Large intestine (tissue), 12 donors: Measurements from ENCODE around the gene ERAL1. TPM values are rescaled to one million over a fixed set of nuclear protein-coding genes. Genes with fewer than 3 reads are reported as not detected.

Experiments used
- DNase-seq, 2 donors: peaks; one replicate each; pipeline versions ENCODE4 v3.0.0 to v3.0.0-alpha.2; 2013
- H3K27ac ChIP-seq: one replicate; pipeline ENCODE4 v1.5.1; 2013; ENCODE audit warnings: low read length
- H3K27me3 ChIP-seq: 2 replicates; pipeline ENCODE4 v1.6.1; 2013; ENCODE audit warnings: low read length; ENCODE audit not compliant: control insufficient read depth, insufficient read depth
- H3K36me3 ChIP-seq: 2 replicates; pipeline ENCODE4 v1.6.1; 2013; ENCODE audit warnings: low read length; ENCODE audit not compliant: control insufficient read depth, insufficient read depth
- H3K4me1 ChIP-seq: one replicate; pipeline ENCODE4 v1.6.1; 2013; ENCODE audit warnings: low read length; ENCODE audit not compliant: control insufficient read depth, insufficient read depth
- H3K4me3 ChIP-seq: one replicate; pipeline ENCODE4 v1.5.1; 2013; ENCODE audit warnings: low read length
- H3K9me3 ChIP-seq: one replicate; pipeline ENCODE4 v1.6.1; 2013; ENCODE audit warnings: mild to moderate bottlenecking, low read depth, low read length, moderate library complexity; ENCODE audit not compliant: control insufficient read depth
- WGBS: methylation state at CpG from one replicate; pipeline ENCODE4 v1.1.5; 2013; ENCODE audit warnings: low lambda C conversion rate; ENCODE audit not compliant: insufficient coverage; 5-methylcytosine and 5-hydroxymethylcytosine counted together
- long read RNA-seq, 11 donors: transcript quantifications; one replicate each; lab custom pipeline, GENCODE V29; 2026
- polyA plus RNA-seq: library from polyadenylated mRNA; unstranded; fragments of 120-200 nt; gene quantifications from one replicate; pipeline ENCODE4 v1.2.1, GENCODE V29; 2013

Gene ERAL1
- polyA plus RNA-seq, result 54.2 TPM
- long read RNA-seq, donor 1, transcript ERAL1-201 (10 exons, 1,925 nt), result major isoform, 6 of 6 reads
- long read RNA-seq, donor 1, partial matches to known transcripts, result 0 of 6 reads
- long read RNA-seq, donor 1, other reads (novel, unspliced or antisense), result 0 of 6 reads
- long read RNA-seq, donor 2, transcript ERAL1-201 (10 exons, 1,925 nt), result major isoform, 21 of 29 reads
- long read RNA-seq, donor 2, partial matches to known transcripts, result 6 of 29 reads
- long read RNA-seq, donor 2, other reads (novel, unspliced or antisense), result 0 of 29 reads
- long read RNA-seq, donor 3, result 0 reads
- long read RNA-seq, donor 4, partial matches to known transcripts, result 0 of 1 reads
- long read RNA-seq, donor 4, other reads (novel, unspliced or antisense), result 0 of 1 reads
- long read RNA-seq, donor 5, transcript ERAL1-201 (10 exons, 1,925 nt), result major isoform, 7 of 7 reads
- long read RNA-seq, donor 5, partial matches to known transcripts, result 0 of 7 reads
- long read RNA-seq, donor 5, other reads (novel, unspliced or antisense), result 0 of 7 reads
- long read RNA-seq, donor 6, transcript ERAL1-201 (10 exons, 1,925 nt), result major isoform, 12 of 32 reads
- long read RNA-seq, donor 6, partial matches to known transcripts, result 19 of 32 reads
- long read RNA-seq, donor 6, other reads (novel, unspliced or antisense), result 0 of 32 reads
- long read RNA-seq, donor 7, transcript ERAL1-201 (10 exons, 1,925 nt), result major isoform, 5 of 14 reads
- long read RNA-seq, donor 7, partial matches to known transcripts, result 9 of 14 reads
- long read RNA-seq, donor 7, other reads (novel, unspliced or antisense), result 0 of 14 reads
- long read RNA-seq, donor 8, transcript ERAL1-204 (5 exons, 1,508 nt), result minor isoform, 5 of 44 reads
- long read RNA-seq, donor 8, transcript ERAL1-201 (10 exons, 1,925 nt), result major isoform, 15 of 44 reads
- long read RNA-seq, donor 8, partial matches to known transcripts, result 24 of 44 reads
- long read RNA-seq, donor 8, other reads (novel, unspliced or antisense), result 0 of 44 reads
- long read RNA-seq, donor 9, transcript ERAL1-201 (10 exons, 1,925 nt), result major isoform, 5 of 22 reads
- long read RNA-seq, donor 9, partial matches to known transcripts, result 14 of 22 reads
- long read RNA-seq, donor 9, other reads (novel, unspliced or antisense), result 0 of 22 reads
- long read RNA-seq, donor 10, transcript ERAL1-201 (10 exons, 1,925 nt), result major isoform, 13 of 28 reads
- long read RNA-seq, donor 10, partial matches to known transcripts, result 13 of 28 reads
- long read RNA-seq, donor 10, other reads (novel, unspliced or antisense), result 0 of 28 reads
- long read RNA-seq, donor 11, transcript ERAL1-201 (10 exons, 1,925 nt), result major isoform, 12 of 16 reads
- long read RNA-seq, donor 11, partial matches to known transcripts, result 0 of 16 reads
- long read RNA-seq, donor 11, other reads (novel, unspliced or antisense), result 0 of 16 reads

DNA sequence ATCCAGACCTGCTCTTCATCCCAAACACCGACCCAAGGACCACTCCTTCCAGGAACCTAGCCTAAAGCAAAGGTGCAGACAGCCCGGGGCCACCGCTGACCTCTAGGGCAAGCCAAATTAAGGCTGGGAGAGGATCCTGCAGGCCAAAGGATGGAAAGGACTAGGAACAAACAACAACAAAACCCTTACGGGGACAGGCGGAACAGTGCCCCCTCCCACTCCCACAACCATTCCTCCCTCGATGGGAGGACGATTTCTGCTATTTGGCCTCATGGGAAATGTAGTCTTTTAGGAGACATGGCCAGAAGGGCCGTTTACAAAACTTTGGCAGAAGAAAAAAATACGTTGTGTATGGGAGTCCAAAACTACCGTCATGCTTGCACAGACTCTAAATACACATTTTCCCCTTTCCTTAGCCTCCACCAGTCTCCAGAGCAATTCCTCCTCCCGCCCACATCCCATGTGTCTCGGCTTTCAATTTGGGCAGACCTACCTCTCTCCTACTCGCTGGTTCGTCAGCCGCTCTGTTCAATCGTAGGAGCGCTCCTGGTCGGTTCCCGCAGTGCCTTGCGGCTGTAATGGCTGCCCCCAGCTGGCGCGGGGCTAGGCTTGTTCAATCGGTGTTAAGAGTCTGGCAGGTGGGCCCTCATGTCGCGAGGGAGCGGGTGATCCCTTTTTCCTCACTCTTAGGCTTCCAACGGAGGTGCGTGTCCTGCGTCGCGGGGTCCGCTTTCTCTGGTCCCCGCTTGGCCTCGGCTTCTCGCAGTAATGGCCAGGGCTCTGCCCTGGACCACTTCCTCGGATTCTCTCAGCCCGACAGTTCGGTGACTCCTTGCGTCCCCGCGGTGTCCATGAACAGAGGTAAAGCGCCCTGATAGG, at the start of gene ERAL1:
Gene ERAL1, plus strand, starts transcription at position 560 of the 879 bp plus-strand sequence. Its CDS starts 19 bp downstream, at position 579.
- peak; percentile 77 to 89 for DNase-seq
- H3K4me3 ChIP-seq, result peak within 1 kb of the TSS; percentile 78
- H3K27me3 ChIP-seq, result no peaks in the 10 kb centered on the region
- 0% methylated on average over 1 of the region's 42 CpGs for WGBS
- no peaks in the 10 kb centered on the region for H3K9me3 ChIP-seq
- peak within 1 kb of the TSS; percentile 64 for H3K27ac ChIP-seq
- H3K36me3 ChIP-seq, result peaks cover 22% of the 10 kb centered on the region
- H3K4me1 ChIP-seq, result peaks cover 3% of the 10 kb centered on the region

DNA sequence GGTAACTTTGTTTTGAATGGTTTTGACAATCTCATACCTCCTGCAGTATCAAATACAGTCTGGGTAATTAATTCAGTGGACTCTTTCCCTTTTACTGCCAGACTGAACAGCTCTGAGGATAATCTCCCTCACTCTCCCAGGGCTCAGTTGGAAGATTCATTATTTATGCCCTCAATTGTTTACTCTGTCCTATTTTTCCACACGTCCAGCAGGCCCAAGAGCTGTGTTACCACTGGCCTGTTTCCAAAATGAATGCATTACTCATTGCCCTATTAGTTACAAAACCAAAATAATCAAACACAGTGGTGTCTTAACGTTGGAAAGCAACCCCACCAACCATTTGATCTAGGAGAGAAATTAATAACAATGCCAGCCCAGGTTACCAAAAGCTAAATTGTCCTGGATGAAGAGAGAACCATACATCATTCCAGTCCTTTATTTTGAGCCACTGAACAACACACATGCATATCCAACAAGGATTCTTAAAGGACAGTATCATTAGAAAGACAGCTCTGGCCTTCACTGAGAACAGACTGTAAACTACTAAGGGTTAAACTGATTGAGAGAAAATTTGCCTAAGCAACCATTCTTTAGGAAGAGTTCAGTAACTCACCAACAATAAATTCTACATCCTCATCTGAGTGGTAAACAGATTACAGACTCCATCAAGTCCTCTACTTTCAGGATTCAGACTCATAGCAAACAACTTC, 46.7 kb upstream of the ERAL1 start:
- Histone ChIP-seq H3K4me3 (no peak overlapping the region), H3K9me3 (no peaks in the 10 kb centered on the region), H3K36me3 (peaks cover 22% of the 10 kb centered on the region), H3K27ac (peak overlapping the region; percentile 51), H3K27me3 (no peaks in the 10 kb centered on the region), H3K4me1 (peaks cover 15% of the 10 kb centered on the region)
- DNase-seq, result peak in 1 of 2 donors; percentile 14
- no CpG with 5 or more reads among the region's 2 CpGs for whole genome bisulfite sequencing

DNA sequence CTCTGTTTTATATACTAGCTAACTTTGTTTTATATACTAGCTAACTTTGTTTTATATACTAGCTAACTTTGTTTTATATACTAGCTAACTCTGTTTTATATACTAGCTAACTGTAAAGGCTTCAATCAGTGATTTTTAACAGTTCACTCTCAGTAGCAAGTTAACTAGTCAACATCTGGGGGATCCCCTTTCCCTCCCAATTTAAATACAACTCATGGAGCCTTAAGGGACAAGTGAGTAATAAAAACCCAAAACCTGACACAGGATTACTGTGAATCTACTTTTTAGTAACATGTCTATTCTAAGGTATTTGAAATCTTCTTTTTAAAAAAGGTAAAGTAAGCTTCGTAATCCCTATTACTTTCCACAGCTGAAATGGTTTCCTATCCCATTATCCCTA, 44.4 kb upstream of the ERAL1 start:
- Histone ChIP-seq H3K9me3 (no peaks in the 10 kb centered on the region), H3K4me1 (peaks cover 15% of the 10 kb centered on the region), H3K4me3 (no peak overlapping the region), H3K36me3 (peaks cover 9% of the 10 kb centered on the region), H3K27me3 (no peaks in the 10 kb centered on the region), H3K27ac (no peak overlapping the region)
- 100% methylated on average over 1 of the region's 1 CpG for WGBS
- DNase-seq, result no peak

DNA sequence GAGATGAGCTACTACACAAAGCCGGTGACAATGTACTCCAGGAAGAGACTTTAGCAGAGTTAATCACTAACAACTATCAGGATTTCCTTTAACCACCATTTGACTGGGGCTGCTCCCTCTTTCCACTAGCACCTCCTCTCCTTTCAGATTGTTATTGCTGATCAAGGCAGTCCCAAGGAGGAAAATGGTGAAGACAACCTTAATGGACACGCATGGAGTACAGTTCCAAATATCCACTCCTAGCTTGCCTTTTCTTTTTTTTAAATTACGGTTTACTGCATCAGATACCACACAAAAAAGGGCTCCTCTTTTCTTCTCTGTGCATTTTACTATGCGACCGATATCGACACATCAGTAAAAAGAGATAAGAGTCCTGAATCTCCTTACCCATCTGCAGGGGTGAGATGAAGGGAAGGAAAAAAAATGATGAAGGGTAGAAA, 43.1 kb upstream of the ERAL1 start:
- peak; percentile 25 to 73 for DNase-seq
- Histone ChIP-seq H3K27me3 (no peaks in the 10 kb centered on the region), H3K4me1 (peaks cover 15% of the 10 kb centered on the region), H3K27ac (peak overlapping the region; percentile 92), H3K36me3 (no peaks in the 10 kb centered on the region), H3K9me3 (no peaks in the 10 kb centered on the region), H3K4me3 (peak overlapping the region; percentile 90)
- 0% methylated on average over 1 of the region's 6 CpGs for WGBS

DNA sequence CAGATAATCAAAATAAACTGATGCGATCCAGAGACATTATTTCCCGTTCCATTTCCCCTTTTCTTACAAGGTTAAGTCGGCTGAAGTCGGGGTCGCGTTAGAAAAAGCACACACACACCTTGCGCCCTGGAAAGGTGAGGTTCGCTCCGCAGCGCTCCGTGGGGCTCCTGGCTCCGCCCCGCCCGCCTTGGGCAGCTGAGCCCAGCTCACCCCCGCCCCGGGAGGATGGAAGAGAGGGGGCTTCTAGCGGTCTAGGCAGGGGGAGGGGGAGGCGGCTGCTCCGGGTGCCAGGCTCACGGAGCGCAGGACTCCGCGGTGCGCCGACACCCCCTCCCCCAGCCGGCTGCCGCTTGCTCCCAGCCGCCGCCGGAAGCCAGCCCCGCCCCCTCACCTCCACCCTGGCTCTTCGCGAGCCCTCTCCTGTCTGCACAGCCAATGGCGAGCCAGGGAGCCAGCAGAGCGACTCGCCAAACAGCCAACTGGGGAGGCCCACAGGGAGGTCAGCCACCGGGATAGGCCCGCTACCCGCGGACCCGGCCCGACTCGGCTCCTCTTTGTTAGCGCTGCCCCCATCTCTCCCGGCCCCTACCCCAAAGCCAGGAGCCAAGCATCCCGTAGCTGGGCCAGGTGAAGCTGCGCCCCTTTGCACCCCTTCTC, 42.6 kb upstream of the ERAL1 start:
- peak; percentile 96 to 97 for DNase-seq
- H3K36me3 ChIP-seq, result no peaks in the 10 kb centered on the region
- H3K27ac ChIP-seq, result peak overlapping the region; percentile 92
- H3K9me3 ChIP-seq, result no peaks in the 10 kb centered on the region
- WGBS, result no CpG with 5 or more reads among the region's 47 CpGs
- peaks cover 14% of the 10 kb centered on the region for H3K4me1 ChIP-seq
- no peaks in the 10 kb centered on the region for H3K27me3 ChIP-seq
- H3K4me3 ChIP-seq, result peak overlapping the region; percentile 90

DNA sequence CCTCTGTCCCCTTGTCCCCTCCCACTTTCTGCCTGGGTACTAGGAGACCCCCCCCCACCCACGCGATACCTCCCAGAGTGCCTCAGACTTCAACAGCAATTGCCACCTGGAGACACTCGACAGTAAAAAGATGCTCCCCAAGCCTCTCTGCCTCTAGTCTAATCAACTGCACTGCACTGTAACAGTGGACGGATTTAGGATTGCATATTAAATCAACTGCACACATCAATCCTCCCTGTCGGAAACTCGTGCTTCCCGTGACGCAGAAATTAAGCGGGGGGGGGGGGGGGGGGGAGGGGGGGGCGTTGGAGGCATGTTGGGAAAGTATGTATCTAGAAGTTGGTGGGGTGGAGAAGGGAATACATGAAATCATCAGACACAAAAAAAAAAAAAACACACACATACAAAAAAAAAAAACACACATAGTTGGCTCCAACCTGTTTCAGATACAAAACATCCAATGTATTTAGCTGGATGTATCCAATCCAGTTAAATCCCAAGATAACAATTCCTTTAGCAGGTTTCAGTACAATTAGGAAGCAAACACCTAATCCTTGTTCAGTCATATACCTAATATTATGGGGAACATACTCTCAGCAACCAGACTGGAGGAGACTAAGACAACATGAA, 42.0 kb upstream of the ERAL1 start:
- Histone ChIP-seq H3K27me3 (no peaks in the 10 kb centered on the region), H3K4me1 (peaks cover 7% of the 10 kb centered on the region), H3K27ac (peak overlapping the region; percentile 92), H3K9me3 (no peaks in the 10 kb centered on the region), H3K4me3 (peak overlapping the region; percentile 90), H3K36me3 (no peaks in the 10 kb centered on the region)
- no CpG with 5 or more reads among the region's 10 CpGs for WGBS
- peak in 1 of 2 donors; percentile 3 for DNase-seq

DNA sequence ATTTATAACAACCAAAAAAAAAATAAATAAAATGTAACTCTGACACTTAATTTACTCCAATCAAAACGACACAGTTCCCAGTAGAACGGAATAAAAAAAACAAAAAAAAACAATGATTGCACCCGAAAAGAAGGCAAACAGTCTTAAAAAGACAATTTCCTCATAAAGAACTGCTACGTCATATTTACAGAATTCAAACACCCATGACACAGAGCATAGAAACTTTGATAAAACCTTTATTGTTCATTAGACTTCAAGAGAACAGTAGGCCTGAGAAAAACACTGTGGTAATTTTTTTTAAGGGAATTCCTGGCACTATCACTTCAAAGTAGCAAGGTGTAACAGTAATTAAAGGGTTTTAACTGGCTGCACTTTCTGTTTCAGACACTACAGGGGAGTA, 38.3 kb upstream of the ERAL1 start:
- no peaks in the 10 kb centered on the region for H3K36me3 ChIP-seq
- no peak for DNase-seq
- H3K27me3 ChIP-seq, result no peaks in the 10 kb centered on the region
- H3K9me3 ChIP-seq, result no peaks in the 10 kb centered on the region
- no peak overlapping the region for H3K4me3 ChIP-seq
- H3K4me1 ChIP-seq, result no peaks in the 10 kb centered on the region
- WGBS, result 79% methylated on average over 3 of the region's 4 CpGs
- H3K27ac ChIP-seq, result no peak overlapping the region

DNA sequence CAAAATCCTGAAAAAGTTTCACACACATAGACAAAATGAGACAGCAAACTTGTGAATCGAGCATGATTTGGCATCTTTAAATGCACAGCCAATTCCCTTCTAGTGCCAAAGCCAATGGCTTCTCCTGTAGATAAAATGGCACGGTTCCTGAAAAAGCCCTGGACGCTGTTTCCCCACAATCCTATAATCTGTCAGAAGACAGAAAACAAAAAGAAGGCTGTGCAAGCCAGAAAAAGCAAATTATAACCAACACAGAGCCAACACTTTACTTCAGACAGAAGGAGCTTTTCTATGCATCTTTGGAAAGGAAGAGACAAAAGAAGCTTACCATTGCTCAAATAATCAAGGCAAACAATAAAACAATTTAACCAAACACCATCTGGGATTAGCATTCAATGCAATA, 36.0 kb upstream of the ERAL1 start:
- DNase-seq, result no peak
- H3K4me1 ChIP-seq, result no peaks in the 10 kb centered on the region
- WGBS, result no CpG with 5 or more reads among the region's 3 CpGs
- no peak overlapping the region for H3K27ac ChIP-seq
- H3K27me3 ChIP-seq, result no peaks in the 10 kb centered on the region
- no peaks in the 10 kb centered on the region for H3K9me3 ChIP-seq
- H3K4me3 ChIP-seq, result no peak overlapping the region
- peaks cover 2% of the 10 kb centered on the region for H3K36me3 ChIP-seq
